ENCODE results near the gene FGF9.

- TF ChIP-seq CTCF (IDR thresholded peaks at IDR 0.05) (no peak), POLR2A (IDR thresholded peaks at IDR 0.05) (no peak), EP300 (IDR thresholded peaks at IDR 0.05) (no peak), POLR2AphosphoS5 (IDR thresholded peaks at IDR 0.05) (no peak)
Observed at GRCh38 chr13:21742096-21742495, 71.2 kb downstream of the FGF9 start.

Measured in stomach (tissue), 4 donors.